ENCODE data around the gene S100G. TPM values are rescaled to one million over a fixed set of nuclear protein-coding genes. Genes with fewer than 3 reads are reported as not detected.

Gene S100G
- polyA plus RNA-seq, 3 donors = not detected

GRCh38 chrX:16635596-16635995, 14.4 kb upstream of the S100G start:
- Mint-ChIP-seq H3K4me1 (no peaks in the 10 kb centered on the region), H3K36me3 (peaks cover 4 to 8% of the 10 kb centered on the region in 2 donors), H3K9me3 (no peaks in the 10 kb centered on the region), H3K27ac (no peak overlapping the region), H3K27me3 (ENCODE audit: low read depth in 3 of 3) (peaks cover 0 to 20% (median 0%) of the 10 kb centered on the region in 3 donors), H3K4me3 (no peak overlapping the region)
- Histone ChIP-seq H4K20me1 (ENCODE audit: insufficient read depth, low read length) (no peaks in the 10 kb centered on the region), H3K27me3 (ENCODE audit: control insufficient read depth in 2 of 2, insufficient read depth in 2 of 2, low read length in 2 of 2) (no peaks in the 10 kb centered on the region), H2AFZ (ENCODE audit: insufficient read depth, low read depth, low read length, poor library complexity, severe bottlenecking) (no peak overlapping the region), H3K9ac (ENCODE audit: insufficient read depth, low read length, poor library complexity, severe bottlenecking) (no peak overlapping the region), H3K79me2 (ENCODE audit: insufficient read depth, low read length) (no peaks in the 10 kb centered on the region), H3K4me3 (replicated peaks in 1 of 3; ENCODE audit: low read depth in 2 of 3, low read length in 3 of 3) (no peak overlapping the region), H3K36me3 (replicated peaks in 1 of 2; ENCODE audit: control insufficient read depth in 1 of 2, insufficient read depth in 2 of 2, low read length in 2 of 2) (no peaks in the 10 kb centered on the region), H3K9me3 (replicated peaks in 1 of 2; ENCODE audit: control insufficient read depth in 1 of 2, insufficient read depth in 1 of 2, low read length in 2 of 2) (no peaks in the 10 kb centered on the region), H3K4me1 (ENCODE audit: control insufficient read depth in 1 of 2, insufficient read depth in 2 of 2, low read length in 2 of 2) (no peaks in the 10 kb centered on the region), H3K4me2 (replicated peaks; ENCODE audit: extremely low read depth, low read length, poor library complexity, severe bottlenecking) (no peak overlapping the region), H3K27ac (ENCODE audit: low read depth in 1 of 2, low read length in 2 of 2) (no peak overlapping the region)
- intact Hi-C loops (cut with micrococcal nuclease) = no loop called here
- no CpG with 5 or more reads among the region's 3 CpGs for WGBS (ENCODE audit: insufficient coverage)
- TF ChIP-seq, protein P1, sequence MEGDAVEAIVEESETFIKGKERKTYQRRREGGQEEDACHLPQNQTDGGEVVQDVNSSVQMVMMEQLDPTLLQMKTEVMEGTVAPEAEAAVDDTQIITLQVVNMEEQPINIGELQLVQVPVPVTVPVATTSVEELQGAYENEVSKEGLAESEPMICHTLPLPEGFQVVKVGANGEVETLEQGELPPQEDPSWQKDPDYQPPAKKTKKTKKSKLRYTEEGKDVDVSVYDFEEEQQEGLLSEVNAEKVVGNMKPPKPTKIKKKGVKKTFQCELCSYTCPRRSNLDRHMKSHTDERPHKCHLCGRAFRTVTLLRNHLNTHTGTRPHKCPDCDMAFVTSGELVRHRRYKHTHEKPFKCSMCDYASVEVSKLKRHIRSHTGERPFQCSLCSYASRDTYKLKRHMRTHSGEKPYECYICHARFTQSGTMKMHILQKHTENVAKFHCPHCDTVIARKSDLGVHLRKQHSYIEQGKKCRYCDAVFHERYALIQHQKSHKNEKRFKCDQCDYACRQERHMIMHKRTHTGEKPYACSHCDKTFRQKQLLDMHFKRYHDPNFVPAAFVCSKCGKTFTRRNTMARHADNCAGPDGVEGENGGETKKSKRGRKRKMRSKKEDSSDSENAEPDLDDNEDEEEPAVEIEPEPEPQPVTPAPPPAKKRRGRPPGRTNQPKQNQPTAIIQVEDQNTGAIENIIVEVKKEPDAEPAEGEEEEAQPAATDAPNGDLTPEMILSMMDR (IDR thresholded peaks at IDR 0.05) = no peak
- no peak for DNase-seq

DNA sequence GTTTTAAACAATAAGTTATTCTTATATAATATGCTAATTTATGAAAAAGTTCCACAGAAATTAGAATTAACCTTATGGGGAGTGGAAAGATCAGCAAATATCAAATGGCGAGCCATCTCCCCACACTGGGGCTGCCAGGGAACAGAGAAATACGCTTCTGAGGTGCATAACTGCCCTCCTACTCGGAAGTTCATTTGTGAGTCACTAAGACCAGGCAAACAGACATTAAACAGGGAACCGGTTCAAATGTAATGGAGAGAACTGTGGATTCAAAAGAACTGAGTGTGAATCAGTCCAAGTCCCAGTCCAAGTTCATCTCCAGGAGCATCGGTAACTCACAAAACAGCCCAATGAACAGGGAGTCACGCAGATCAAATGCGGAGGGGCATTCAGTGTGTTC, 11.4 kb upstream of the S100G start:
- Histone ChIP-seq H3K9me3 (replicated peaks in 1 of 2; ENCODE audit: control insufficient read depth in 1 of 2, insufficient read depth in 1 of 2, low read length in 2 of 2) (no peaks in the 10 kb centered on the region), H3K79me2 (ENCODE audit: insufficient read depth, low read length) (no peaks in the 10 kb centered on the region), H3K27me3 (ENCODE audit: control insufficient read depth in 2 of 2, insufficient read depth in 2 of 2, low read length in 2 of 2) (peaks cover 0 to 2% of the 10 kb centered on the region in 2 donors), H3K36me3 (replicated peaks in 1 of 2; ENCODE audit: control insufficient read depth in 1 of 2, insufficient read depth in 2 of 2, low read length in 2 of 2) (no peaks in the 10 kb centered on the region), H3K4me3 (replicated peaks in 1 of 3; ENCODE audit: low read depth in 2 of 3, low read length in 3 of 3) (no peak overlapping the region), H3K4me1 (ENCODE audit: control insufficient read depth in 1 of 2, insufficient read depth in 2 of 2, low read length in 2 of 2) (no peaks in the 10 kb centered on the region), H4K20me1 (ENCODE audit: insufficient read depth, low read length) (no peaks in the 10 kb centered on the region), H2AFZ (ENCODE audit: insufficient read depth, low read depth, low read length, poor library complexity, severe bottlenecking) (no peak overlapping the region), H3K27ac (ENCODE audit: low read depth in 1 of 2, low read length in 2 of 2) (no peak overlapping the region), H3K4me2 (replicated peaks; ENCODE audit: extremely low read depth, low read length, poor library complexity, severe bottlenecking) (no peak overlapping the region), H3K9ac (ENCODE audit: insufficient read depth, low read length, poor library complexity, severe bottlenecking) (no peak overlapping the region)
- 100% methylated on average over 1 of the region's 7 CpGs for WGBS (ENCODE audit: insufficient coverage)
- Mint-ChIP-seq H3K27ac (no peak overlapping the region), H3K4me3 (no peak overlapping the region), H3K27me3 (ENCODE audit: low read depth in 3 of 3) (peaks cover 0 to 22% (median 0%) of the 10 kb centered on the region in 3 donors), H3K36me3 (peaks cover 4 to 8% of the 10 kb centered on the region in 2 donors), H3K4me1 (peaks cover 2% of the 10 kb centered on the region), H3K9me3 (no peaks in the 10 kb centered on the region)
- TF ChIP-seq, protein P1 (IDR thresholded peaks at IDR 0.05) = no peak
- DNase-seq = no peak
- intact Hi-C loops (cut with micrococcal nuclease) = no loop called here
